ENCODE data around the gene RBP3.
"Not testable (repeated sequence)": the region's sequence is repeated elsewhere in the genome, so short reads cannot be mapped to it uniquely, and the experiment has no call there.

RBP3 gene

DNA sequence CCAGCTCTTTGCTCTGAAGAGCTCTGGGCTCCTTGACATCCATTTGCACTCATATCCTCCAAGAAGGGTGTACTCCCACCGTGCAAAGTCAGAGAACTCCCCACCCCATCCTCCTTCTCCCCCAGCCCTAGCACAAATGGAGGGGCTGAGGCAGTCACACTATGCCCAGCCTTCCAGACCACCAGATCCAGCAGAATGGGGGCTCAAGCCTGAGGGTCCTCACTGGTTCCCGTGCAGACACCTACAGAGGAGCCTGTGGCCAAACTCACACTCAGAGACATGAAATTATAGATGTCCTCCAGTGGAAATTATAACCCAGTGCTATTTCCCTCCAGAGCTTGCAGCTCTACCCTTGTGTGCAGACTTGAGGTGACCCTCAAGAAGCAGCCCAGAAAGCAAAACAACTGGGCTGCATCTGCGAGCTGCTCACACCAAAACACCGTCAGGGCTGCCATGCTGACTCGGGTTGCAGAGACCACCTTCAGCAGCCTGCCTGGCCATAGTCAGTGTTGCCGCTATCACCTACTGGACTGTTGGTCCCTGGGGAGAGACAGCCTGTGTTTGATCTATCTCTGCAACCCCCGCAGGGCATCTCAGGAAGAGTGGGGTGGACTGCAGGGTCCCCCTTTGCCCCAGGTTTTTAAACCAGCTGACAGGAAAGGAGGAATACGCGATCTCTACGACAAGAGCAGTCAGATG is 28.5 kb downstream of the RBP3 start:
- peak; percentile 54 for DNase-seq

DNA sequence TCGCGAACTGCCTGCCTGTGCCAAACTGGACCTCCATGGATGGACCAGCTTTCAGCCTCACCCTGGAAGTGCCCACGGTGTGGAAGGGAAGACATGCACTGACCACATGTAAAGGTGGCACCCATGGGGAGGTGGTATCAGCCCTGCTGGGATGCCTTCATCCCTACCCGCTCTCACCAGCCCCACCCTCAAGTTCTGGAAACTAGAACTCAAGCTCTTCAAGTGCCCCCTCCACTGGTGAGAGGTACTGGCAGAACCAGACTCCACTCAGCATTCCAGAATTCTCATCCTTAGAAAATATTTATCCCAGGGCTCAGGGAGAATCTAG is 30.0 kb downstream of the RBP3 start:
- no peak for DNase-seq

DNA sequence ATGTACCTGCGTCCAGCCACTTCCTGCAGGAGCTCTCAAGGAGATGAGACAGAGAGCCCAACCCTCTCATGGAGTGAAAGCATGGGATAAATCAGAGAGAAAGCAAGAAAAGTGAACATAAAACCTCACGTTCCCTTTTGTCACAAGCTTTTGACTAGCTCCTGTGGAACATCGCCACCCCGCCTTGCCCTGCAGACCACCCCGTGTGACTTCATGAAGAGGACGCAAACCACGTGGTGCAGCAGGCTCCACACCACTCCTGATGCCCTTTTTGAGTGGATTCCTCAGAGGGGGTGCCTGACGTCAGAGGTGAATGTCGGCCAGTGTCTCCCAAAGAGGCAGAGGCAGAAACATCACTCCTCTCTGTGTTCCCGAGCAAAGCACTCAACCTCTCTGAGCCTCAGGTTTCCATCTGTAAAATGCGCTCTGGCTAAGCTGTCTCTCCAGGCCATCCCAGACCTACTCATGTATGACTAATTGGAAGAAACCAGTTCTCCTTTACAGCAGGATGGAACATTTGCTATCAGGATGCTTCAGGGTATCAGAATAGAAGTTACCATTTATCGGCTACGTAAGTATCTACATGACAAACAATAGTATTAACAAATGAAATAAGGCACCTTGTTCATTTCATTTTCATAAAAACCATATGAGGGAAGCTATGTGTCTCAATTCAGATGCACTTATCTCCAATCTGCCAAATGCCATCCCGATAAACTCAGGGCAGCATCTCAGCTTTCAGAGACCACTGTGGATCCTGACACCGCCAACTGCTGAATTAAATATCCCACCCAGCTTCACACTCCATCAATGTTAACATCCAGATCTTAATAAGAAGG is 30.7 kb downstream of the RBP3 start:
- DNase-seq: no peak

DNA sequence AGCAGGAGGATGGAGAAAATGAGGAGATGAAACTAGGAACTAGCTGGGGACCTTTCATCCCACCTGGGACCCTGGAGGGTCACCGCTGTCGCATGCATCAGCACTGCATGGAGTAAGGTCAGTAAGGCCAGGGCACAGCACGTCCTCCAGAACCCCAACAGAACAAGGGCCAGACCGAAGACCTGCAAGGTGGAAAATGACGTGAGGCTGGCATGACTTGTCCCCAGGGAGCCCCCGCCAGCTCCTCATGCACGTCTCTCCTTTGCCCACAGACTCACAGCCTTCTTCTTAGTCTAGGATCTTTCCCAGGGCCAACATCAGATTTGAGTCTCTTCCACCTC is 31.3 kb downstream of the RBP3 start:
- DNase-seq: no peak

DNA sequence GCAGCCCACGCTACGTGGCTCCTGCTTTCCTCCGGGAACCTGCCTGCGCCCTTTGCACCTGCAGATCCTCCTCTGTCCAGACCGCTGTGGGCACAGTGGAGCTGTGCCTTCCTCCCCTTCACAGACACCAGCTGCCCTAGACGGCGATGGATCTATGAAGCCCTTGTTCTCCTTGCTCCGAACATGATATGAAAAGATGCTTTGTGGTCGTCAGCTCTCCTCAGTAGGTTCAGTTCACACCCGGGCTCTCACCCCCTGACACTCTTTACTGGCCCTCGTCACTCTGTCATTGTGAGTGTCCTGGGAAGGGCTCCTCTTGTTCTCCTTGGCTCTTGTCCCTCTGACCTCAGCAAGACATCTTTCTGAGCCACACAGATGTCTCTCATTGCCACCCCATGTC is 31.7 kb downstream of the RBP3 start:
- DNase-seq: no peak

DNA sequence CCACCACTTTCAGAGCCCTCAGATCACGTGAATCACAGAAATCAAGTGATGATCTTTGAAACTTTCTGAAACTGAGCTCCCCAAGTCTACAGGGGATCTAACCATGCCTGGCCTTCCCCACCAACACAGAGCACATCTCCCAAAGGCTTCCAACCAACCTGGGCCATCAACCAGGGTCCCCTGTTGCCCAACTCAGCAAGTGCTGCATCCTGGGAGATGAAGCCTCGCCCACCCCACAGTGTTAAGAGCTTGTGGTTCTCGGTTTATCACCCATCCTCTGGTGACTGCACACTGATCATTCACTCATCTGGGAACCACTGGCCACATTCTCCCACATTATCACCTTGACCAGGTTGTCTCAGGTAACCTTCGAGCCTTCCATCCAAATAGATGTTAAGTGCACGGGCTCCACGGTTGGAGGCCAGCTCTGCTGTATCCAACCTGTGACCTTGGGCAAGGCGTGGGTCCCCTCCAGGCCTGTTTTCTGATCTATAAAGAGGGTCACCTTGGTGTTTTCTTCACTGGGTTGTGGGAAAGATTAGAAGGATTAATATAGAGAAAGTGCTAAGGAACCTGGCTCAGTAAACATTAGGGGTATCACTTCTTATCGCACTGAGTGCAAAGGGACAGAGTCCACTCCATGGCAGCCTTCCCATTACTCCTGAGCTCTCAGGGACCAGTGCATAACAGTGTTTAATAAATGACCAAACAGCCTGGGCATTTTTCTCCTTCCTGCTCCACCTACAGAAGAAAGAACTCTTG is 32.4 kb downstream of the RBP3 start:
- DNase-seq: no peak

DNA sequence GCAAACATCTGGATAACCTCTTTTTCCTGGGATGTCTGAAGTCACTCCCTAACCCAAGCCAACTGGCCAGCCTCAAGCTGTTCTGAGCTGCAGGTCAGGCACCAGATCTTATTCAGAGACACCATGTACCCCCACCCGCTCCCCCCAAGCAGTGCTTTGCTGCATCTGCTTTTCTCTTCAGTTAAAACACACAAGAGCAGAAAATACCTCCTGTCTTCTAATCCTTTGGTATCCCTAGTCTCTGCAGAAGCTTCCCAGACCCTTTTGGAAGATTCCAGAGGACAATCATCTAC is 32.9 kb downstream of the RBP3 start:
- no peak for DNase-seq

DNA sequence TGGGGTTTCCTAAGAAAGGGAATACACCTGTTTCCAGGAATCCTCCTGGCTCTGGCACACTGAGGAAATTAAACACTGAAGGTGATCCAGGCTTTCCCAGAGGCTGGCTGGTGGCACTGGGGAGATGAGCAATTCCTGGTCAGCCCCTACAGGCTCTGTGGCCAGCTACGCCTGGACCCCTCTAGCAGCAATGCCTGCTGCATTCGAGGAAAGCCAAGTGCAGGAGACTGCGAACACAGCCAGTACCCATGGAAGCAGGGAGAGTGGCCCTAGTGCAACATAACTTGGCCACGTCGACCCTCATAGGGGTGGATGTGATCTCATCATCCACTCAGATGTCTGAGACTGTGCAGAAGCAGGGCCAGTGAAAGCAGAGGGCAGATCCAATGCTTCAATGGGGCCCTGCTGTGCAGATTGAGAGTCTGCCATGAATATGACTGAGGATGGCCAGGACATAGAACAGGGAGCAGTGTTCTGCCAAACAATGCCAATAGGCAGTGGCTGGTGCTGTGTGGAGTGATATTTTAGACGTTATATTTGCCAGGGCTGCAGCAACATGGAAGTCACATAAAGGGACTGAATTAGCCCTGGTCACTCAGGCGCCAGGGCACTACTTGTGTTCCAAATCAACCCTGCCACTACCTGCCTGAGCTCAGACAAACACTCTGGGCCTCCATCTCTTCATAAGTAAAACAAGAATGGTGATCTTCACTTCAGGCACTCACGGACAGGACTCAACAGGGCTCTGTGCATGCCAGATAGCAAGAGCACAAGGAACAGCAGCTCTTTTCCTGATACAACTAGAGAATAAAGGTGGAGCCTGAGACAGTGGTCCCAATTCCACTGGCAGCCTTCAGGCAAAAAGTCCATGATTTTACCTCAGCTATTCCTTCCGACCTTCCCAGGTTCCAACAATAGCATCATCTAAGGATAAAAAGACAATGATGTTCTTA is 33.5 kb downstream of the RBP3 start:
- no peak for DNase-seq

DNA sequence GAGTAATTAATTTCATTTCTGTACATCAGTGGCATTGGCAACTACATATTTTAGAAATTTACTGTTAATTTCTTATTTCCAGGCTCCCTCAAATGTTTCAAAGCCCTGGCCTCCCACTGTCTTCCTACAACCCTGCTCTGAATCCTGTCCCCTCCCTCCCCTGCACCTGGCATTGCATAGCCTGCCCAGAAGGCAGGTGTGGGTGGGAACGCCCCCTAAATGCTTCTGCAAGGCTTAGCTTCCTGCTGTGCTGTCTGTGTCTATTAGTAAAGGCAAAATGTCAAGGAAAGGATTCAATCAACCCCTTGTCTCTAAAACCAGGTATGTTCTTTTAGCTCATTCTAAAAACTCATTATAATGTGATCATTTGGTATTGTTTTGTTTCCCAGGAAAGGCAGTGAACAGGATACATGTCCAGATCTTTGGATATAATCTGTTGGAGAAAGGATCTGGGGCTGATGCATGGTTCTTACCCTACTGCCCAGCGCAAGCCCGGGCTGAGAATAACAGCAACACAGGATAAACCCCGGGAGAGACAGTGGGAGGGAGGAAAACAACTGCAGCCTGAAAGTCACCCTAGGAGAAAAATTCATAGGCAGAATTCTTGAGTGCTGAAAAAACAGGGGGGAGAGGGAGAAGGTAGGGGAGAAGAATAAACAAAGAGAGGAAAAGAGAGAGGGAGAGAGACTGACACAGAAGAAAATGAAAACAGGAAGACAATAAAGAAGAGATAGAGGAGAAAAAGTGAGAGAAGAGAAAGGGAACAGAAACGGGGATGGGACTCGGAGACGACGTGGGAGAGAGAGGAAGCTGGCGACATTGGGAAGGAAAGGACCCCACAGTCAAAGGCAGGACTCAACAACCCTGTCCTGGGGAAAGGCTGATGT is 35.3 kb downstream of the RBP3 start:
- peak; percentile 93 for DNase-seq

DNA sequence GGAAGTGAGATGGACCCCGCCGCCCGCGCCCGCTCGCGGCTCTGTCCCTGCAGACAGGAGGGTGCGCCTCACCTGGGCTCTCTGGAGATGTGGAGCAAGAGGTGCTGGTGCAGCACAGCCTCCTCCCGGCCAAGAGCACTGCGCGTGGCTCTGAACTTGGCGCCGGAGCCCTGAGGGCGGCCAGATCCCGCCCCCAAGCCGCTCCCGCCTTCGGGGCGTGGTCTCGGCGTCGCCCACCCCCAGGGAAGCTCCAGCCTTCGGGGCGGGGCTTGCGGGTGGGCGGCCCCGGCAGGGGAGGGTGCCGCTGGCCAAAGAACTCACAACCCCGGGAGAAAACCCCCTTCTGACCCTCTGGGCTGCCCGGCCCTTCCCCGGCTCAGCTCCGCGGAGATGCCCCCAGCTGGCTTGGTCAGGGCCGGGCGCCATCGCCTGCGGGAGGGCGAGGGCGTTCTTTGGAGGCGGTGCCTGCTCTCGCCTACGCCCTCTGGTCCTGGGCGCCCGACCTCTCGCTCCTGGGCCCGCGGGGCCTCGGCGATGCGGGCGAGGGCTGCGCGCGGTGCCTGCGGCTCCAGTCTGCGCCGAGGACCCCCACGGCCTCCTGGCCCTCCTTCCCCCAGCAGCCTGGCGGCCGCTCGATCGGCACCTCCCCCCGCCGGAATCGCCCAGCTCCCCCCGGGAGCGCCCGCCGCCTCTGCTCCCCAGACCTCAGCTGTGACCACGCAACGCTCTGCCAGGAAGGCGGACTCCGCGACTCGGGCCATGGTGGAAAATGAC is 36.2 kb downstream of the RBP3 start, which contains the start of gene ZNF488:
Gene ZNF488, minus strand, starts transcription at position 146 of the 774 bp plus-strand sequence. CDS start 15,464 bp downstream, outside the sequence.
- peak; percentile 94 for DNase-seq

DNA sequence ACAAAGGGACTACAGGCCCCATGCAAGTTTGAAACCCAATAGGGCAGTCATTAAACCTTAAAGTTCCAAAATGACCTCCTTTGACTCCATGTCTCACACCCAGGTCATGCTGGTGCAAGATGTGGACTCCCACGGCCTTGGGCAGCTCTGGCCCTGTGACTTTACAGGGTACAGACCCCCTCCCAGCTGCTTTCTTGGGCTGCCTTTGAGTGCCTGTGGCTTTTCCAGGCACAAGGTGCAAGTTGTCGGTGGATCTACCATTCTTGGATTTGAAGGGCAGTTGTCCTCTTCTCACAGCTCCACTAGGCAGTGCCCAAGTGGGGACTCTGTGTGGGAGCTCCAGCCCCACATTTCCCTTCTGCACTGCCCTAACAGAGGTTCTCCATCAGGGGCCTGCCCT is 37.9 kb downstream of the RBP3 start:
- not testable (repeated sequence) for DNase-seq

DNA sequence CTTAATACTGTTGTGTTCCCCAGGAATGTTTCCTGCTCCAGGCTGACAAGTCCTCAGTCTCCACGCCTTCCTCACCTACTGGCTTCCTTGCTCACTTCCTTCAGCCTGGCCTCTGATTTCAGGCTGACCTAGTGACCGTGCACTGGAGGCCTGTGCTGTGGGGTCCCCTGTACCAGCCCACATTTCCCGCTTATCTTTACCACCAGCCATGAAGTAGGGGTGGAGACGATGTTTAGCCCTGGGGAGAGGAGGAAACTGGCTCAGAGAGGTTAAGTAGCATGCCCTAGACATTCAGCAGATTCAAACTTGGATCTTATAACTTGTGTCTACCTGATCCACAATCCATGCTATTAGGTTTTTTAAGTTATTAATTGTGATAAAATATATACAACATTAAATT is 40.7 kb downstream of the RBP3 start:
- DNase-seq: no peak

DNA sequence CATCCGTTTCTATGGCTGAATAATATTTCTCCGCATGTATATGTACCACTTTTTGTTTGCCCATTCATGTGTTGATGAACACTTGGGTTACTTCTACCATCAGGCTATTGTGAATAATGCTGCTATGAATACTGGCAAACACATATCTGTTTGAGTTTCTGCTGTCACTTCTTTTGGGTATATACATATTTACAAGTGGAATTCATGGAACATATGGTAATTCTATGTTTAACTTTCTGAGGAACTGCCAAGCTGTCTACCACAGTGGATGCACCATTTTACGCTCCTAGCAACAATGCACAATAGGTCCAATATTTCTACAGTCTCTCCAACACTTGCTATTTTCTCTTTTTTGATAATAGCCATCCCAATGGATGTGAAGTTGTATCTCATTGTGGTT is 41.5 kb downstream of the RBP3 start:
- DNase-seq: no peak

DNA sequence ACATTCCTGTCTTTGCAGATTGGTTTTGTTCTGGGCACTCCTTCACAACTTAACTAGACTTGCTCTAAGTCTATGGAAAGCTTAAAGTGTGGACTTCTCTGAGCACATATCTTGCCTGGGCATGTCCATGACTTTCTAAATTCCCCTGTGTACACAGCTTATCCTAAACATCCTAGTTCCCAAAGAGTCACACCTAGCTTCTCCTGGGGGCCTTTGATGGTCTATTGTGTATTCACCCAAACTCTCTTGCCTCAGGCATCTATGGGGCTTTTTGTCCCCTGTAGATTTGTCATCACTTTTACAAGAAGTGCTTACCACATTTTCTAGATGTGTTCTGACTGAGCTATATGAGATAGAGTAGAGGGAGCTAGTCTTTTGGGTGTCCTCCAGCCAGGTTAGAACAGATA is 48.2 kb downstream of the RBP3 start:
- DNase-seq: no peak

DNA sequence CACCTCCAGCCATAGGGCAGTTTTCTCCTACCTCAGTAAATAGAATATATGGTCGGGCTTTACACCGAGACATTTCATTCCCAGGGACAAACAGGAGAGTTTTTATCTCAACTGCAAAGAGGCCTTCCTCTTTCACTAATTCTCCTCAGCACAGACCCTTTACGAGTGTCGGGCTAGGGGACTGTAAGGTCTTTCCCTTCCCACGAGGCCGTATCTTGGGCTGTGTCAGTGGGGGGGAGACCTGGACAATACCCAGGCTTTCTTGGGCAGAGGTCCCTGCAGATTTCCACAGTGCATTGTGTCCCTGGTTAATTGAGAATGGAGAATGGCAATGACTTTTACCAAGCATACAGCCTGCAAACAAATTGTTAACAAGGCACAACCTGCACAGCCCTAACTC is 49.1 kb downstream of the RBP3 start:
- DNase-seq: no peak

DNA sequence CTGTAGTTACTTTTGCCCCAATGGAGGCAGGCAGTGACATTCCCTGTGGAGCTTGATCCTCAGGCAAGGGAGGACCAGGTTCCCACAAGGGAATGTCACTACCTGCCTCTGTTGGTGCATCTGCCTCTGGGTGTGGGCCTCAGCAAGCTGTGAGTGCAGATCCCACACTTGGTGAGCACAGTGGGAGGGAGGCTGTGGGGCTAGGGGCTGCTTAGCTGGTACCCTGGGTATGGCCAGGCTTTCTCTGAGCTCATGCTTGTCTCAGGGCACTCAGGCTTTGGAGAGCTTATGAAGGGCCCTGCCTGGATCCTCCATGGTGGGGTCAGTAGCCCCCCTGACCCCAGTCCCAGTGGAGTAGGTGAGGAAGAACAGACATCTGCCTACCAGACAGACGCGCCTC is 52.1 kb downstream of the RBP3 start:
- DNase-seq: no peak

DNA sequence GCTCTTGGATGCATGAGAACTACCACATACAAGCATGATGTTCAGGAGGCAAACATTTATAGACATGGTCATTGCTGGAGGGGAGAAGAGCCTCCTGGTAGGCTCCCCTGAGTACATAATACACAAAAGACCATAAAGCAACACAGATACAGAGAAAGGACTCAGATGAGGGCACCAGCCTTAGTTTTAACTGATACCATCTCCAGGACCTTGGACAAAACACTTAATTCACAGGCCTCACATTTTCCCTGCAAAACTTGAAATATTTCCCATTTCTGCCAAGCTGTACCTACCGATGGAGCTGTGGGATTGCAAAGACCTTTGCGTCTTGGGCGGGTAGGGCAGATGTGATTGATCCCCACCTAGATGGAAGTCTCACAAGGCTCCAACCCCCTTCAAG is 52.6 kb downstream of the RBP3 start:
- DNase-seq: no peak

DNA sequence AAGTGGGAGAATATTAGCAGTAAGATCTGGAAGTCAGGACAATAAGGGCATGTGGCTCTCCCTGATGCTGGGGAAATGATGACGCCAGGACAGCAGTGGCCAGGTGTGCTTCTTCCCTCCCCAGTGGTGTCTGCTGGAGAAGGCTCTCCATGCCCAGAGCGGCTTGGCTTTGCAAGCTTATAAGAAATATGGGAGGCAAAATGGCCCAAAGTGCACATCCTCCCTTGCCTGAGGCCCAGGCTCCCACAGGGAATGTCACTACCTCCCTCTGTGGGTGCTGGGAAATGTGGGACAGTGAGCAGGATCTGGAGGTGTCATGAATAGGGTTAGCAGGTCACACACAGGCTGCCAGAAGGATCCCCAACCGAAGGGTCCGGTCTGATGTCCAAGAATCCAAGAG is 53.0 kb downstream of the RBP3 start:
- DNase-seq: no peak

DNA sequence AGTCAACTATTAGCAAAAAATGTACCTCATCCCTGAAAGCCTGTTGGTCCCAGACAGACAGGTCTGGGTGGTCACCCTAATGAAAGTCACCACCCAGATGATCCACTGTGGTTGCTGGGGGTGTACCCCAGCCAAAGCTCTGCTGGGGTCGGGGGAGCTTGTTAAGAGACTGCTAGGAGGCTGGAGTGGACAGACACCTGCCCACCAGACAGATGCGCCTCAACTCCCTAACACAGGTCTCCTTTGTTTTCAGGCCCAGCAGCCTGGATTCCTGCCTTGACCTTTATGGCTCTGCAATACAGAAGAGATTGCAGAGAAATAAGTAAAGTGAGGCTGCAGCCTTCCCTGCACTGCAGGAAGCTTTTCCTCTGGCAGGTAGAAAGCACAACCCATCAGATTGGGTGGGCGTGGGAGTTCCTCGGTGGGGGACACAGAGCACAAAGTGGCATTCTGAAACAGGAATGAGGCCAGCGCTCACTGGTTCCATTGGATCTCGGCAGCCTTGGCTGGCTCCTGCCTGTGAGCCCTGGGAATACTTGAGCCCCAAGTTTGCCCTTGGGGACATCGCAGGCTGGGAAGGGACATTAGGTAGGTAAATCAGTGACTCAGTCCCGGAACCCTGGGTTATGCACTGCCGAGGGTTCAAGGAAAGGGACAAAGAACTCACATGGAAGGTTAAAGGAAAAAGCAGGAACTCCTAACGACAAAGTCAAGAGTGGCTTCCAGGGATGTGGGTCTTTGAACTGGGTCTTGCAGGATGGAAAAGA is 53.9 kb downstream of the RBP3 start:
- no peak for DNase-seq

DNA sequence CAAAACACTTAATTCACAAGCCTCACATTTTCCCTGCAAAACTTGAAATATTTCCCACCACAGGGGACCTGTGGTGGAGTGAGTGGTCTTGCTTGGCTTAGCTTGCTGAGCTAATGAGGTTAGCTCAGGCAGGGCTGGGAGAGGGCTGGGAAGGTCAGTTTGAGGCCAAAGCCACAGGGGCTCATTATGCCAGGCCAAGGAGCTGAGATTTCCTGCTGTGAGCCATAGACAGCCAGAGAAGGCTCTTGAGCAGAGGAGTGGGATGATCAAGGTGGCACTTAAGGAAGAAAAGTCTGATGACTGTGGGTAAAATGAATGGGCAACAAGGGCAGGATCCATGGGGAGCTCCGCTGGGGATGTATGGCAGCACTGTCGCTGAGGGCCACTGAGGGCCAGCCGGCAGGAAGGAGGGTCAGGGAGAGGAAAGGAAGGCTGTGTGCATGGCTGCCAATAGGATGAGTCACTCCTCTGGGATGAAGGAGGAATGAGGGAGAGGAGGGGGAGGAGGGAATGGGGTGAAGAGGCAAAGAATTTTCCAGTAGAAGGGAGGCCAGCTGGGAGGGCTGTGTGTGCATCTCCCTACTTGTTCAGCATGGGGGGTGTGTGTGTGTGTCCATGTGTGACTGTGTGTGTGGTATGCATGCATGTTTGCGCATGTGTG is 54.6 kb downstream of the RBP3 start:
- DNase-seq: no peak

All from NCI-H146 (cell line).